ENCODE results near the gene ARL13B. TPM values are rescaled to one million over a fixed set of nuclear protein-coding genes. Genes with fewer than 3 reads are reported as not detected.

ARL13B gene
- total and polyA plus RNA-seq, 10 of the 15 experiments (the other 5 are each of a cell fraction or from before 2014, with no cell fraction given): 3.0 to 10.4 (median 7.9) TPM

DNA sequence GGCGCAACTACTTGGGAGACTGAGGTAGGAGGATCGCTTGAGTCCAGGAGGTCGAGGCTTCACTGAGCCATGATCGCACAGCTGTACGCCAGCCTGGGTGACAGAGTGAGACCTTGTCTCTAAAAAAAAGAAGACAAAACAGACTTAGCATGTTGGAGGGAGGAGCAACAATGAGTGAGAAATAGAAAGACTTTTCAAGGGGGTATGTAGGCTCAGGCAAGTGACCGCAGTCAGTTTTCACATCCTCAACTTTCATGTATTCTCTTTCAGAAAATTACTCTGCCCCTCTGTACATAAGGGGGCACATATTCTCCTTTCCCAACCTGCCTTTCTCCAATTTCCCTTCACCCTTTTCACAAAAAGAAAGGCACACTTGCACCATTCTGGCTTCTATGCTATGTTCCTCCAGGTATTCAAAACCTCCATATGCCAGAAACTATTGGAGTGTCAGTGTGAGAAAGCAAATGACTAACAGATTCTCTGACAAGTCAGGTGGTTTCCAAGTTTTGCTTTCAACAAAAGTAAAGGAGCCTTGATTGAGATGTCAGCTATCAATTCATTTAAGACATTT, 90.5 kb downstream of the ARL13B start (continued):
- TF ChIP-seq, protein P1, sequence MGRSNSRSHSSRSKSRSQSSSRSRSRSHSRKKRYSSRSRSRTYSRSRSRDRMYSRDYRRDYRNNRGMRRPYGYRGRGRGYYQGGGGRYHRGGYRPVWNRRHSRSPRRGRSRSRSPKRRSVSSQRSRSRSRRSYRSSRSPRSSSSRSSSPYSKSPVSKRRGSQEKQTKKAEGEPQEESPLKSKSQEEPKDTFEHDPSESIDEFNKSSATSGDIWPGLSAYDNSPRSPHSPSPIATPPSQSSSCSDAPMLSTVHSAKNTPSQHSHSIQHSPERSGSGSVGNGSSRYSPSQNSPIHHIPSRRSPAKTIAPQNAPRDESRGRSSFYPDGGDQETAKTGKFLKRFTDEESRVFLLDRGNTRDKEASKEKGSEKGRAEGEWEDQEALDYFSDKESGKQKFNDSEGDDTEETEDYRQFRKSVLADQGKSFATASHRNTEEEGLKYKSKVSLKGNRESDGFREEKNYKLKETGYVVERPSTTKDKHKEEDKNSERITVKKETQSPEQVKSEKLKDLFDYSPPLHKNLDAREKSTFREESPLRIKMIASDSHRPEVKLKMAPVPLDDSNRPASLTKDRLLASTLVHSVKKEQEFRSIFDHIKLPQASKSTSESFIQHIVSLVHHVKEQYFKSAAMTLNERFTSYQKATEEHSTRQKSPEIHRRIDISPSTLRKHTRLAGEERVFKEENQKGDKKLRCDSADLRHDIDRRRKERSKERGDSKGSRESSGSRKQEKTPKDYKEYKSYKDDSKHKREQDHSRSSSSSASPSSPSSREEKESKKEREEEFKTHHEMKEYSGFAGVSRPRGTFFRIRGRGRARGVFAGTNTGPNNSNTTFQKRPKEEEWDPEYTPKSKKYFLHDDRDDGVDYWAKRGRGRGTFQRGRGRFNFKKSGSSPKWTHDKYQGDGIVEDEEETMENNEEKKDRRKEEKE (IDR thresholded peaks at IDR 0.05): no peak
- TF ChIP-seq, protein P2, sequence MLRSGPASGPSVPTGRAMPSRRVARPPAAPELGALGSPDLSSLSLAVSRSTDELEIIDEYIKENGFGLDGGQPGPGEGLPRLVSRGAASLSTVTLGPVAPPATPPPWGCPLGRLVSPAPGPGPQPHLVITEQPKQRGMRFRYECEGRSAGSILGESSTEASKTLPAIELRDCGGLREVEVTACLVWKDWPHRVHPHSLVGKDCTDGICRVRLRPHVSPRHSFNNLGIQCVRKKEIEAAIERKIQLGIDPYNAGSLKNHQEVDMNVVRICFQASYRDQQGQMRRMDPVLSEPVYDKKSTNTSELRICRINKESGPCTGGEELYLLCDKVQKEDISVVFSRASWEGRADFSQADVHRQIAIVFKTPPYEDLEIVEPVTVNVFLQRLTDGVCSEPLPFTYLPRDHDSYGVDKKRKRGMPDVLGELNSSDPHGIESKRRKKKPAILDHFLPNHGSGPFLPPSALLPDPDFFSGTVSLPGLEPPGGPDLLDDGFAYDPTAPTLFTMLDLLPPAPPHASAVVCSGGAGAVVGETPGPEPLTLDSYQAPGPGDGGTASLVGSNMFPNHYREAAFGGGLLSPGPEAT (IDR thresholded peaks at IDR 0.05; ENCODE audit: low read depth): peak; percentile 94
- TF ChIP-seq, protein P3, sequence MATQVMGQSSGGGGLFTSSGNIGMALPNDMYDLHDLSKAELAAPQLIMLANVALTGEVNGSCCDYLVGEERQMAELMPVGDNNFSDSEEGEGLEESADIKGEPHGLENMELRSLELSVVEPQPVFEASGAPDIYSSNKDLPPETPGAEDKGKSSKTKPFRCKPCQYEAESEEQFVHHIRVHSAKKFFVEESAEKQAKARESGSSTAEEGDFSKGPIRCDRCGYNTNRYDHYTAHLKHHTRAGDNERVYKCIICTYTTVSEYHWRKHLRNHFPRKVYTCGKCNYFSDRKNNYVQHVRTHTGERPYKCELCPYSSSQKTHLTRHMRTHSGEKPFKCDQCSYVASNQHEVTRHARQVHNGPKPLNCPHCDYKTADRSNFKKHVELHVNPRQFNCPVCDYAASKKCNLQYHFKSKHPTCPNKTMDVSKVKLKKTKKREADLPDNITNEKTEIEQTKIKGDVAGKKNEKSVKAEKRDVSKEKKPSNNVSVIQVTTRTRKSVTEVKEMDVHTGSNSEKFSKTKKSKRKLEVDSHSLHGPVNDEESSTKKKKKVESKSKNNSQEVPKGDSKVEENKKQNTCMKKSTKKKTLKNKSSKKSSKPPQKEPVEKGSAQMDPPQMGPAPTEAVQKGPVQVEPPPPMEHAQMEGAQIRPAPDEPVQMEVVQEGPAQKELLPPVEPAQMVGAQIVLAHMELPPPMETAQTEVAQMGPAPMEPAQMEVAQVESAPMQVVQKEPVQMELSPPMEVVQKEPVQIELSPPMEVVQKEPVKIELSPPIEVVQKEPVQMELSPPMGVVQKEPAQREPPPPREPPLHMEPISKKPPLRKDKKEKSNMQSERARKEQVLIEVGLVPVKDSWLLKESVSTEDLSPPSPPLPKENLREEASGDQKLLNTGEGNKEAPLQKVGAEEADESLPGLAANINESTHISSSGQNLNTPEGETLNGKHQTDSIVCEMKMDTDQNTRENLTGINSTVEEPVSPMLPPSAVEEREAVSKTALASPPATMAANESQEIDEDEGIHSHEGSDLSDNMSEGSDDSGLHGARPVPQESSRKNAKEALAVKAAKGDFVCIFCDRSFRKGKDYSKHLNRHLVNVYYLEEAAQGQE (IDR thresholded peaks at IDR 0.05; ENCODE audit: low read depth, low read length): no peak
- TF ChIP-seq NR2C2 (IDR thresholded peaks at IDR 0.05; ENCODE audit: borderline replicate concordance, control insufficient read depth, insufficient read length, low read depth) (no peak), PAX5 (IDR thresholded peaks at IDR 0.05; ENCODE audit: borderline replicate concordance, low read depth, low read length) (peak; percentile 43; the same call in 1 of the 2 replicates), TCF12 (IDR thresholded peaks at IDR 0.05; ENCODE audit: low read depth, low read length) (0 out of 2 replicates have a peak, but pooled peaks have one; percentile 25), MYC (IDR thresholded peaks at IDR 0.05; ENCODE audit: insufficient read depth, insufficient read length, insufficient replicate concordance, low read length, severe bottlenecking) (no peak), ZNF274 (IDR thresholded peaks at IDR 0.05; ENCODE audit: insufficient read depth, insufficient read length) (no peak), ATF7 (IDR thresholded peaks at IDR 0.05; ENCODE audit: low read depth) (peak; percentile 80; the same call in 1 of the 2 replicates), ZBED1 (IDR thresholded peaks at IDR 0.05; ENCODE audit: borderline replicate concordance) (0 out of 2 replicates have a peak, but pooled peaks have one; percentile 33), HDAC2 (IDR thresholded peaks at IDR 0.05) (no peak), RFX5 (IDR thresholded peaks at IDR 0.05; ENCODE audit: low read depth, low read length) (no peak), FOXK2 (IDR thresholded peaks at IDR 0.05) (no peak), ETV6 (conservative IDR thresholded peaks at IDR 0.05 in 1 of 2, IDR thresholded peaks at IDR 0.05 in 1 of 2; ENCODE audit: borderline replicate concordance in 1 of 2, low read depth in 1 of 2) (no peak)
- TF ChIP-seq, protein P4, sequence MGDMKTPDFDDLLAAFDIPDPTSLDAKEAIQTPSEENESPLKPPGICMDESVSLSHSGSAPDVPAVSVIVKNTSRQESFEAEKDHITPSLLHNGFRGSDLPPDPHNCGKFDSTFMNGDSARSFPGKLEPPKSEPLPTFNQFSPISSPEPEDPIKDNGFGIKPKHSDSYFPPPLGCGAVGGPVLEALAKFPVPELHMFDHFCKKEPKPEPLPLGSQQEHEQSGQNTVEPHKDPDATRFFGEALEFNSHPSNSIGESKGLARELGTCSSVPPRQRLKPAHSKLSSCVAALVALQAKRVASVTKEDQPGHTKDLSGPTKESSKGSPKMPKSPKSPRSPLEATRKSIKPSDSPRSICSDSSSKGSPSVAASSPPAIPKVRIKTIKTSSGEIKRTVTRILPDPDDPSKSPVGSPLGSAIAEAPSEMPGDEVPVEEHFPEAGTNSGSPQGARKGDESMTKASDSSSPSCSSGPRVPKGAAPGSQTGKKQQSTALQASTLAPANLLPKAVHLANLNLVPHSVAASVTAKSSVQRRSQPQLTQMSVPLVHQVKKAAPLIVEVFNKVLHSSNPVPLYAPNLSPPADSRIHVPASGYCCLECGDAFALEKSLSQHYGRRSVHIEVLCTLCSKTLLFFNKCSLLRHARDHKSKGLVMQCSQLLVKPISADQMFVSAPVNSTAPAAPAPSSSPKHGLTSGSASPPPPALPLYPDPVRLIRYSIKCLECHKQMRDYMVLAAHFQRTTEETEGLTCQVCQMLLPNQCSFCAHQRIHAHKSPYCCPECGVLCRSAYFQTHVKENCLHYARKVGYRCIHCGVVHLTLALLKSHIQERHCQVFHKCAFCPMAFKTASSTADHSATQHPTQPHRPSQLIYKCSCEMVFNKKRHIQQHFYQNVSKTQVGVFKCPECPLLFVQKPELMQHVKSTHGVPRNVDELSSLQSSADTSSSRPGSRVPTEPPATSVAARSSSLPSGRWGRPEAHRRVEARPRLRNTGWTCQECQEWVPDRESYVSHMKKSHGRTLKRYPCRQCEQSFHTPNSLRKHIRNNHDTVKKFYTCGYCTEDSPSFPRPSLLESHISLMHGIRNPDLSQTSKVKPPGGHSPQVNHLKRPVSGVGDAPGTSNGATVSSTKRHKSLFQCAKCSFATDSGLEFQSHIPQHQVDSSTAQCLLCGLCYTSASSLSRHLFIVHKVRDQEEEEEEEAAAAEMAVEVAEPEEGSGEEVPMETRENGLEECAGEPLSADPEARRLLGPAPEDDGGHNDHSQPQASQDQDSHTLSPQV (IDR thresholded peaks at IDR 0.05): no peak
